ENCODE measurements around the gene CCDC167.

The CCDC167 gene

DNA sequence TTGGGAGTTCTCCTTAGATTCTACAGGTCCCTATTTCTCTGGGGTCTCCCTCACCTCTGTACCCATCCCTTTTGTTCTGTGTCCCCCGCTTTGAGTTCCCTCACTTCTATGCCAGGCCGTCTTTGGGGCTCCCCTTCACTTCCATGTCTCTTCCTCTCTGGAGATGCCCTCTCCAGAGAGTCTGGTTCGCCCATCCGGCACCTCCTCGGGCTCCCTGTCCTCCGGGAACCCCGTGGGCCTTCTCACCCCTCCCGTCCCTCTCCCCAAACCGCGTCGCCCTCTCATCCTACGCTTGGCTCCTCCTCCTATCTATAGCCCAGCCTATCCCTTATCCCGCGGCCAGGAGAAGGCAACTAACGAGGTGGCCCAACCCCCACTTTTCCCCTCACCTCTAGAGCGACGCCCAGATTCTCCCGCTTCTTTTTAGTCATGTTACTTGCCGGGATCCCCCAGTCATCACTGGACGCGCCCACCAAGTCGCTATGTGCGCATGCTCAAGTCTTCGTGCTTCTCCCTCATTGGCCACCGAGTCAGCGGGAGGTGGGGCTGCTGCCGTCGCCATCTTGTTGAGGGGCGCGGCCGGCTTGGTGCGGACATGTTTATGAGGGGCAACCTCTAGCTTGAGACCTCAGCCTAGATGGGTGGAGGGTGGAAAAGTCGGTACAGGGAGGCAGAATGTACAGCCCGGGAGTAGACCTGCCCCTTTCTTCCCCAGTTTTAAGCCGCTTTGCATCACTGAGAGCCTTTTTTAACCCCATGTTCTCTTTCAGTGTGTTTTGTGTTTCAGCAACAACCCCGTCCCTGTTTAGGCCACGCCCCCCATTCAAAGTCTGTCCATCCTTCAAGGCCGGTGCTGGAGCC, at the start of gene CCDC167:
Gene CCDC167 (minus strand): TSS at position 461 of the 861 bp plus-strand sequence. CDS start 30 bp downstream, at position 431.
- peak; percentile 81 for DNase-seq

DNA sequence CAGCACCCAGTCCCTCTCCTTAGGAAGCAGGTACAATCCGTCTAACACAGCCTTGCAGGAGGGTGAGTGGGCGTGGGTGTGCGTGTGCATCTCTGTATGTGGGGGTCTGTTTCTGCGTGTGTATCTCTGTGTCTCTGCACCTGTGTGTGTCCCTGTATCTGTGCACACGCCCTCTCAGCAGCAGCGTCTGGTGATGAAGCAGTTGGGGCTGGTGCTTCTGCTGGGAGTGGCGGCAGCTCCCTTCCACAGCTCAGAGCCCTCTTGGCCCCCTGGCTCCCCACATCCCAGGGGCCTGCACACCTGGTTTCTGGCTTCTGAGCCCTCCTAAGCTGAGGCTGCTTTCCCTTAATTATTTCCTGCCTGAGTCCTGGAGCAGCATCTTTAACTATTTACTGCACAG, 49.5 kb upstream of the CCDC167 start:
- DNase-seq: no peak

DNA sequence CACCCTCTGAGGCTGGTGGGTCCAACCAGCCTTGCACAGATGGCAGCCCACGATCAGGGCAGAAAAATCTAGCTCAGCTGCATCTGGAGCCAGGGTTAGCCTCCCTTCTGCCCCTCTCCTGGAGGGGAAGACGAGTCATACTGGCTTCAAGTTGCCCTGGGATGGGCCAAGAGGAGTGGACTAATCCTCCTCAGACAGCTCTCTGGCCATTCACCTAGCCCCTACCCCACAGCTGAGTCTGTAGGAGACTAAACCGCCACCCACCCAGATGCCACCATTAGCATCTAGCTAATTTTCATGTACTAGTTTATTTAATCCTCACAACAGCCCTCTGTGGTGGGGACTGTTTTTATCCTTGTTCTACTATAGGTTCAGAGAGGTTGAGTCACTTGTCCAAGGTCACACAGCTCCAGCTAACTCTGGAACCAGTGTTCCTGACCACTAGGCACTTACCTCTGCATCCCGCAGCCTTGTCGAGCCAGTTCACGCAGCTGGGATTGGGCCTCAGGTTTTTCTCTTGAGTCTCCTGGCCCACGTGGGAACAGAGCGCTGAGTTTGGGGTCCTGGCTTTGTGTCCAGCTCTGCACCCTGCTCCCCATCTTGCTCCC, 48.5 kb upstream of the CCDC167 start:
- no peak for DNase-seq

DNA sequence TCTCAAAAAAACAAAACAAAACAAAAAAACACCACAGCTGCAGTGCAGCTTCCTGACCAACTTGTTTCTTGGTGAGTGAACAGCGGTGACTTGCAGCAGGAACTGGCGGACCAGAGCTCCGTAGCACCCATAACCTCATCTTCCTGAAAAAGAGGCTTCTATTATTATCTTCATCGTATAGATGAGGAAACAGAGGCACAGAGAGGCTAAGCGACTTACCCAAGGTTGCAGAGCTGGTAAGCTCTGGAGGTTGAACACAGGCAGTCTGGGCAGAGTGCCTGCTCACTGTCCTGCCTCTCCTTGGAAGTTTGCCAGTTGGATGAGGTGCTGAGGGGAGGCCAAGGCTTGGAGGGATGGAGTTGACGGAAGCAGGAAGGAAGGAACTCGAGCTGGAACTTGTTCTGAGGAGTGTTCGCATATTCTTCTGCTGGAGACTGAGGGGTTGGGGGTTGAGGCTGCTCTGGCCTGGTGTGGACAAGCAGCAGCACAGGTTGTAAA, 47.9 kb upstream of the CCDC167 start:
- no peak for DNase-seq

DNA sequence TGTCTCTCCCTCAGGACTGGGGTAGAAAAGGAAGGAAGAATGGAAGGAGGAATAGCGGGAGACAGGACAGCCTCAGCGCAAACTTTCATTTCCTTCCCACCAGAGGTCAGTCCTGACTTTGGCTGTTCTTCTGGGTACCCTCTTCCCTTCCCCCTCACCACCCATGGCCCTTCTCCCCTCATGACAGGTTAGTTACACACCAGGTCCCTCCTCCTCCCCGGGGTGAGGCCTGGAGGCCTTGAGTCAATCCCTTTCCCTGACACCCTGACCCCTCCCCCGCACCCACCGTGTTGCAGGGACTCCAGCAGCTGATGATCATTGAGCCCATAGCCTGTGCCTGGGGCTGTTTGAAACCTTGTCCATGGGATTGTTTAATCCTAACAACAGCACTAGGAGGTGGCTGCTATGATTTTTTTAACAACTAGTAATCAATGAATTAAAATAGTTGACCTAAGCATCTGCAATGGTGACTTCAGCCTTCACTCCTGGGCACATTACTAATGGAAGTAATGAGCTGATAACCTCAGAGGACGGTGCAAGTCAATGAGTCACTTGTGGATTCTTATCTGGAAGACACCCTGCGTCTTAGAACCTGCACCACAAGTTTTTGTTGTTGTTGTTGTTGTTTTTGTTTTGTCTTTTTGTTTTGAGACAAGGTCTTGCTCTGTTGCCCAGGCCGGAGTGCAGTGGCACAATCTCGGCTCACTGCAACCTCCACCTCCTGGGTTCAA, 46.6 kb upstream of the CCDC167 start:
- DNase-seq: no peak

DNA sequence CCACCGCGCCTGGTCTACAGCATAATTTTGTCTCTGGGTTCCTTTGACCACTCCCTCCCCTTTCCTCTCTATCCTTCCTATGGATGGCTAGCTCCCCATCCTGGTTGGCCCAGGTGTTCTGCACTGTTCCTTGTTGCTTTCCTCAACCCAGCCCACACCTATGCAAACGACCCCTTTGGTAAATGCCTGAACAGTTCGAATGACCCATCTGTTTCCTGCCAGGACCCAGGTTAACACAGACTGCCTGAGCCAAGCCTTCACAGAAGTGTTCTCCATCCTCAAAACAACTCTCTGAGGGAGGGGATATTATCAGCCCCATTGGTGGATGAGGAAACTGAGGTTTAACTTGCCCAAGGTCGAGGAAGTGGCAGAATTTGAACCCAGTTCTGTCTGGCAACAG, 44.8 kb upstream of the CCDC167 start:
- DNase-seq: no peak

DNA sequence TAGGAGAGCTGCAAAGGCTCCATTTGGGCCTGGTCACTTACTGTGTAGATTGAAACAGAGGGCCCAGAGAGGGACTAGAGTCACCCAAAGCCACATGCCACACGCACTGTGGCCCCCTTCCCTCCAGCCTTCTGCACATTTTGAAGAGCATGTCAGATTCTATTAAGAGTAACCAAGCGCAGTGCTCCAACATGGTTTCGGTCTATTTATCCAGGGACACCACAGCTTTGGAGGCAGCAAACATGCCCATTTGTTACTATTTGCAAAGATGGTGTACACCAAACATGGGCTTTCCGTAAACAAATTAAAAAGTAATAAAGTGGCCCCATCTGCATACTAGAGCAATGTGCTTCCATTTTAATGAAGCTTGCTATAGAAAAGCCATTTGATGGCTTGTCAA, 43.7 kb upstream of the CCDC167 start:
- no peak for DNase-seq

DNA sequence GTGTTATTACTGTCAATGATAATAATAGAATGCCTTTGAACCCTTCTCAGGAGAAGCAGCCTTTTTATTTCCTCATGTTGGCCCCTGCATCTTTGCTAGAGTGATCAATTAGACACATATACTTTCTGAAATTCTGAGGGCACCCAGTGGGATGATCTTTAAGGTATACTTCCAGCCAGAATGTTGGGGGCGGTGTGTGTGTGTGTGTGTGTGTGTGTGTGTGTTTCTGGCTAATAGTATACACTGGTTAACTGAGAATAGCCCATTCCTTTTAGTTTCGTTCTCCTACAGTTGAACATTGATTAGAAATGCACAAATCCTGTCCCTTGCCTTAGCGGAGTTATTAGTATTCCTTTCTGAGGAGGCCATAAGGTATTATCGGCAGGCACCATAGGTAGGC, 41.7 kb upstream of the CCDC167 start:
- no peak for DNase-seq

DNA sequence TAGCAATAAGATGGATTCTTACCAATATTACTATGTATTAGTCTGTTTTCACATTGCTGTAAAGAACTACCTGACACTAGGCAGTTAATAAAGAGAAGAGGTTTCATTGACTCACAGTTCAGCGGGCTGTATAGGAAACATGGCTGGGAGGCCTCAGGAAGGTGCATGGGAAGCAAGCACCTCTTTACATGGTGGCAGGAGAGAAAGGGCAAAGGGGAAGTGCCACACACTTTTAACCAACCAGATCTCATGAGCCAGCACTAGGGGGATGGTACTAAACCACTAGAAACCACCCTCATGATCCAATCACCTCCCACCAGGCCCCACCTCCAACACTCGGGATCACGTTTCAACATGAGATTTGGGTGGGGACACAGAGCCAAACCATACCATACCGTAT, 40.7 kb upstream of the CCDC167 start:
- no peak for DNase-seq

DNA sequence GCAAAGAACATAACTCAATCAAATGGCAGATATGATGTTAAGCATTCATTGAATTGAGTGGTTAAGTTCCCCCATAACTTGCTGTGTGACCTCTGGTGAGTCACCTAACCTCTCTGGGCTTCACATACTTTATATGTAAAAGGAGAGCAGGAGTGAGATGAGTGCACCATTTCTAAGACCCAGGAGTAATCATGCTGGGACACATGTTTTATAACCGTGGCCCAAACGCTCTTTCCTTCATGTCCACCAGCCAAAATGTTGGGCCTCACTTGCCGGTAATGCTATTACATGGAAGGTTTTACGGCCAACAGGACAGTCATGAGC, 40.3 kb upstream of the CCDC167 start:
- DNase-seq: no peak

DNA sequence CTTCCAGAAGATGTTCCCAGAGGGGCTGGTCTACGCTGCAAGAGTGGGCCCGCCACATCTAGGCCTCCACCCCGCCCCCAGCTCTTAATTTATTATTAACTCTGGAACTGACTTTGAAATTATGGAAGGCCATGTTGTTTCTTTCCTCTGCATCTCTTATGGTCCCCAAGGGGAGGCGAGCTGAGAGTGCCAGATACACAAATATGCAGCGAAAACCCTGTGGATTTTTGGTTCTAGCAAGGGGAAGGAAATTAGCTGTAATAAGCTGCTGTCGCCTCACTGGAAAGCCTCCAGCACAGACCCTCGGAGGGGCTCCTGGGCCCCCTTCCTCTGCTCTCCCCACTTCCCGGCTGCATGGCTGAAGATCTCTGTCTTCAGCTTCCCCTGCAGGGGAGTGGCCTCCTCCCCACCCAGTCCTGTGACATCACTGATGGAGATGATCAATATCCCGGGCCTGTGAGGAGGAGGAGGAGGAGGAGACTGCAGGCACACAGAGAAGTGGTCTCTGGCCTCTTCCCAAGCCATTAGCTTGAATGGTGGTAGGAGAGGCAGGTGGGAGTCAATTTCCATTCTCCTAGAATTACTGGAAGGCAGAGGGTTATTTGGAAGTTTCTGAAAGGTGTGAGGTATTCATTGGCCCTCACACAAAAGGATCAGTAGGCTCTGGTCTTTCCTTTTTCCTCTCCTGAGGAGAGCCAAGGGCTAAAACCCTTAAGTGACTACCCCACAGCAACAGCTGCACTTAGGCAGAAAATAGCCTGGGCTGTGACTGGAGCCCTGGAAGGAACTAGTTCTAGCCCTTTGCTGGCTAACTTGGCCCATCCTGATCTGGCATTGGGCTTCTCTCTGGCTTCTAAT, 39.7 kb upstream of the CCDC167 start:
- no peak for DNase-seq

DNA sequence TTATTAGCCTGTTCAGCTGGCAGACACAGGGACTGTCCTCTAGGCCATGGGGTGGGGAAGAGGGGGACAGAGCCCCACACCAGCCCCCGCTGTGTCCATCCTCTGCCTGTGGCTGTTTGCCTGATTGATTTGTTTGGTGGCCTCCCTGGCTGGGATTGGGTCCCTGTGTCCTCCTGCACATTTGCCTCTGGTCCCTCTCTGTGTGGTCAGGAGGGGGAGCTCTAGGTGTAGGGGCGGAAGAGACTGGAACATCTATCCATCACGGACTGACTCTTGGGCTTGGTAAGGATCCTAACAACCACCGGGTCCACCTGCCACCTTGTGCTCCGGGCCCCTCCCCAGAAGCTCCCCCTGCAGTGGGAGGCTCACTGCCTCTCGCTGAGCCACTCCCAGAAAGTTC, 38.4 kb upstream of the CCDC167 start:
- no peak for DNase-seq

DNA sequence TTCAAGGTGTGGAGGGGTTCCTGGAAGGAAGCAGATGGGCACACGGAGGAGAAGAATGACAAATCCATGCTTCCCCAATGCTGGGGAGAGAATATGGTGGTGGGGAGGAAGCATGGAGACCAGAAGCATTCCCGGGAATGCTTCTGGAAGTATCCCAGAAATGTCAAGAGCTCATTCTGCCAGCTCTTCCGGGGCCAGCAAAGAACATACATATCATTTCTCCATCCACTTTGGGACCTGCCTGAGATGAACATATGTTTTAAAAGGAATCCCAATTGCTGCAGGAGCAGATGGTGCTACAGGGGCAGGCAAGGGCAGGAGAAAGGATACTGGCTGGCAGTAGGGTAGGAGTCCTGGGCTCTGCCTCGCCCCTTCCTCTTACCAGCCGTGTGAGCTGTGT, 37.9 kb upstream of the CCDC167 start:
- no peak for DNase-seq

DNA sequence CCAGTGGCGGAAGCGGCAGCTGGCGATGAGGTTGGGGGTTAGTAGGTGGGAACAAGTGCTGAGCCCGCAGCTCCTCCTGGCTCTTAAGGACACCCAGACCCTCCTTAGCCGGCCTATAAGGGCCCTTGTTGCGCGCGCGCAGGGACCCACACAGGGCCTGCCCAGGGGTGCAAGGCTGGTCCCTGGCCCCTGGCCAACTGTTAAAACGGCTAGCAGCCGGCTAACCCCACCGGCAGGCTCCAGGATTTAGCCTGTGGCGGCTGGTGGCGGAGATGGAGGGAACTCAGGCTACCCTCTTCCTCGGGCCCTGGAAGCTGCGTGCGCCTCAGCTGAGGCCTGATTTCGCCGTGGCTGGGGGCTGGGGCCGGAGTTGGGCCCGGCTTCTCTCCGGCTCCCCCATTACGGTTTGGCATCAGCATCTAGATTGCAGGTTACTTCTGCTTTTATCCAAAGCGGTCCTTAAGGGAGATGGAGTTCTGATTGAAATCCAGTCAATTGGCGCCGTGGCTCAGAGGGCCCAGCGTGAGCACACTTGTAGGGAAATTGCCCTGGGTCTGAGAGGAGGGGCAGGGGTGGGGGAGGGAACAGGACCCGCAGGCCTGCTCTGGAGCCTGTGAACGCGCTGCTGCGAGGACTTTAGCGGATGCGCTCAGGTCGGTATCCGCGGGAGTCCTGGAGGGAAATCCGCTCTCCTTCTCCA, 36.9 kb upstream of the CCDC167 start:
- no peak for DNase-seq

DNA sequence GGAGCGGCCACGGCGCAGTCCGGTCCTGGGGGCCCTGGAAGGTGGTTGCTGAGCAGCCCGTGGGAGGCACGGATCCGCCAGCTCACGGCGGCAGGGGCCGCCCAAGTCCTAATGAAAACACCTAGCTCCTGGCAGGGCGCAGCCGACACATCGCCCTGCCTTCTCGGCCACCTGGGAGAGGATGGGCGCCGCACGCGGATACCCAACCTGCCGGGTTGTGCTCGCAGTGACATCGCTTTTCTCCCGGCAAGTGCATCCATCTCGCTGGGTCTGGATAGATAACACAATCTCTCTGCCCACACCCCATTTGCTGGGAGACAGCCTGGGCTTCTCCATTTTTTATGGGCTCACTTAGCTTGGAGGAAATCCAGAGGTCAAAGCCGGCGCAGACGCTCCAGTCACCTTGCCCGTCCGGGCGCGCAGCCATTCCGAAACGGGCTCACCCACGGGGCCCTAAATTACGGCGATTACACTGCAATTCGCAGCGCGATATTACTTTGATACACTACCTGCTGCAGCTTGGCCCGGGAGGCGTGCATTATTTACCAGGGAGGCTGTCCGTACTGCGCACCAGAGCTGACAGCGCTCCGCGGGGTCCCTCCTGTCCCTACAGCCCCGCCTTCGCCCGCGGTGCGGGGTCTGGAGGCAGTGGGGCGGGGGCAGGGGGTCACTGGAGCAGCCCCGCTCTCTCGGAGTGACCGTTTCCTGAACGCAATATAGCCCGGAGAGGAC, 36.2 kb upstream of the CCDC167 start:
- no peak for DNase-seq

DNA sequence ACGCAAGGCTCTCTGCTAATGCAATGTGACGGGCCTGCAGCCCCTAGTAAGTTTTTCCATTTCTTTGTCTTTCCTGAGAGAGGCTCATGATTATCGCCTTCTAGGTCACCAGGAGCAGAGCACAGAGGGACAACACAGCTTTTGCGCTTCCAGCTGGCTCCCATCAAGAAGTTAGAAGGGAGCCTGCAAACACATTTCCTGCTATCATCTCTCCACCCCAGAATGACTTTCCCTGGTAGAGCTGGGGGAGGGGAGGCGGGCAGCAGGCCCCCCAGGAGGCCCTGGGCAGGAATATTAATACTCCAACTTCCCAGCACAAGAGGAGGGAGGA, 35.7 kb upstream of the CCDC167 start:
- no peak for DNase-seq

DNA sequence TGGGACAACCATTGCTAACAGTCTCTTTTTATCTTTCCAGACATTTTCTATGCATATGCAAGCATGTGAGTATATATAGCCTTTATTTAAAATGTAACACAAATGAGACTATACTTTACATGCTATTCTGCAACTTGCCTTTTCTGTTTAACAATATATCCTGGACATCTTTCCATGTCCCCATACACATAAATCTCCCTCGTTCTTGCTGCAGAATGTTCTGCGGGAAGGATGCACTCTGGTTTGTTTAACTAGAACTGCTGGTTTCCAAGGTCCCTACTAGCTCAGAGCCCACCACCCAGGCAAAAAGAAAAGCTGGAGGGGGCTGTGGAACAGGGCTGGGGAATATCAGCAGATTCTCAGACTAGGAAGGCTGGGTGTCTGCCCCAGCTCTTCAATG, 35.2 kb upstream of the CCDC167 start:
- DNase-seq: no peak

DNA sequence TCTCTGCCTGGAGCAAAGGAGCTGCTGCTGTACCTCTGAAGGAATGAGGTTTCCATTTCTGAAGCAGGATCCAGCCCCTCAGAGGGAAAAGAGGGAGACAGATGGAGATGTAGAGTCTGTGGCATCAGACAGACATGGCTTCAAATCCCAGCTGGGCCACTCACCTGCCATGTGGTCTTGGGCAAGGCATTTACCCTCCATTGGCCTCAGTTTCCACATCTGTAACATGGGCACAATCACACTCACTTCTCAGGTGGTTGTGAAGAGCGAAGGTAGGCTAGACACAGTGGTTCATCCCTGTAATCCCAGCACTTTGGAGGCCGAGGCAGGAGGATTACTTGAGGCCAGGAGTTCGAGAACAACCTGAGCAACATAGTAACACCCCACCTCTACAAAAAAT, 32.4 kb upstream of the CCDC167 start:
- DNase-seq: no peak

DNA sequence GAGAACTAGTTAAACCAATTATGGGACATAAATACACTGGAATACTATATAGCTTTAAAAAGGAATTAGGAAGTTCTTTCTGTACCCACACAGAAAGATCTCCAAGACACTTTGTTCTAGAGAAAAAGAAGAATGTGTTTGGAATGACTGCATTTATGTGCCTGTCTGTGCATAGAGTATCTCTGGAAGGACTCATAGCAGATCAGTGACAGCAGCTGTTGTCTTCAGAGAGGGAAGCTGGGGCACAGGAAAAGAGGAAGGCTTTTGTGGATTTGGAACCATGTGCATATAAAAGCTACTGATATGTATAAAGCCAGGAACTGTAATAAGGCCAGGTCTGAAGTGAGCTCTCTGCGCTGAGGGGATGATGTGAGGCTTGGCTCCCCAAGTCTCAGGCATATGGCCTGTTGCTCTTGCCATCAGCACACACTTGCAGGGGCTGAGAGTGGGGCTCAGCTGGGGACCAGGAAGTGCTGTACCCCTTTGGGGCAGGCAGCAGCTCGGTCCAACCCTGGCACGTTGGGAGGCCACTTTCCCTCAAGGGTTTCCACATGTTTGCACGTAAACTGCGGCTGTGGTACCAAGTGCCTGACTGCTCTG, 31.8 kb upstream of the CCDC167 start:
- no peak for DNase-seq

DNA sequence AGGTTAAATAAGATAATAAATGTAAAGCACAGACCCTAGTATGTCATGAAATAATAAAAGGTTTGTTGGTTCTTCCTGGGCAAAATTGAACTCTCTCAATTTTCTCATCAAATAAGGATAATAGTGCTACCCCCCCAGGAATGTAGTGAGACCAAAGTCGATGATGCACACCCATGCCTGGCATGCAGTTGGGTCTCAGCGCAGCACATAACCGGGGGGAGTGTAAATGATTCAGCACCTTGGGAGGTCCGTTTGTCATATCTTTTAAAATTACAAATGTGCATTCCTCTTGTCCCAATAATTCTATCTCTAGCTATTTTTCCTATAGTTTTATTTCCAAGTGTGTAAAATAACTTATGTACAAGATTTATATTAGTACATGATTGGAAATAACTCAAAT, 31.3 kb upstream of the CCDC167 start:
- no peak for DNase-seq

DNA sequence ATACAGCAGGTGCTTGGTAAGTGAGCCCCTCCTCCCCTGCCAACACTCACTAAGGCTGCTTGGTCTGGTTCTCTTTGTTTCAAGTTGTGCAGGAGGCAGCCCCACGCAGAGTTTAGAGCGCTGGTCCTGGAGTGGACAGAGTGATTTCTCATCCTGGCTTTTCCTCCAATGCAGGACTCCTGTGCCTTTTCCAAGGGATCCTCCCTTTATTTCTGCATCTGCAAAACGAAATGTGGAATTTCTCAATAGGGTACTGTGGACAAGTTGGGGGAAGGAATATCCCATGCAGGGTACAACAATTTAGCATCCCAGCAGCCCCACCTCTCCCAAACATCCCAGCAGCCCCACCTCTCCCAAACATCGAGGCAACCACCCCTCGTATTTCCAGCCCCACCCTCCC, 30.6 kb upstream of the CCDC167 start:
- DNase-seq: no peak

Measured in GF-D8 (cell line).